GM19467 (cell line): ENCODE results near the gene MIB2.
"Not testable (repeated sequence)": the region's sequence is repeated elsewhere in the genome, so short reads cannot be mapped to it uniquely, and the experiment has no call there.

Source experiments
- ATAC-seq: cut with Tn5 transposase; IDR thresholded peaks from one replicate; pipeline ENCODE4 v1.9.1; 2021; ENCODE audit warnings: mild to moderate bottlenecking, moderate library complexity; ENCODE audit not compliant: unreplicated experiment

MIB2 gene

DNA sequence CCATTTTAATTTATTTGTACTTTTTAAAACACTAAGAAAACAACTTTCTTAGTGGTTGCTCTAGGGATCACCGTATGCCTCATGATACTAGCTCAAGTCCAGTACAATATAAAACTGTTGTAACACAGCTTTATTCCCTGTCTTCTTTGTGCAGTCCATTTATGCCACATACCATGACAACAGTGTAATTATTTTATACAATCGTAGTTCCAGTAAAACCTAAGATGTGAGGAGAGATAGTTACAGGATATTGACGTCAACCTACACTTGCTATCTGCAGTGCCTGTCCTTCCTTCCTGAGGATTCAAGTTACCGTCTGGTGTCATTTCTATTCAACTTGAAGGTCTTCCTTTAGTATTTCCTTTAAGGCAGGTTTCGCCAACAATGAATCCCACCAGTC is 31.0 kb downstream of the MIB2 start:
- ATAC-seq, result not testable (repeated sequence)

DNA sequence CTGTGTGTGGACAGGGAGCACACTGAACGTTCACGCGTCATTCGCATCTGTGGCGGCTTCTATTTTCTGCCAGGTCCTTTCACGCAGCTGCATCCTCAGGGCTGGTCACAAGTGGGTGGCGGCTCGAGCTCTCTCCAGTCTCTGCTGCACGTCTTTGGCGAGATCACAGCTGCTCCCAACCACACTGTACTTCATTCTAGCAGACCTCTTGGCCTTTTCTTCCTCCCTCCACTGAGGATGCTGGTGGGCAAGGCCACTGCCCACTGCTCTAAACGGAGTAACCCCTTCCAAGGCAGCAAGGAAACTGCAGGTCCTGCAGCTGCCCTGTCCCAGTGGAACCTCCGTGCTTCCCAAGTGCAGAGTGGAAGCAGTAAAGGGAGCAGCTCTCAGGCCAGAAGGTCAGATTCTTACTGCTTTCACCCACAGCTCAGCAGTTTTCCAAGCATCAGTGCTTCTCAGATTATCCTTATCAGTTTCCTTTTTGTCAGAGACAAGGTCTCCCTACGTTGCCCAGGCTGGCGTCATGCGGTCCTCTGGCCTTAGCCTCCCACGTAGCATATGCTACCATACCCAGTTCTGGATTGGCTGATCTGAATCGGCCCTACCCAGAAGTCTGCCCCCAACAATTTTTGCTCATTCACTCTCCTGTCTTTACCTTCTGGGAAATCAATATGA is 32.4 kb downstream of the MIB2 start:
- not testable (repeated sequence) for ATAC-seq

DNA sequence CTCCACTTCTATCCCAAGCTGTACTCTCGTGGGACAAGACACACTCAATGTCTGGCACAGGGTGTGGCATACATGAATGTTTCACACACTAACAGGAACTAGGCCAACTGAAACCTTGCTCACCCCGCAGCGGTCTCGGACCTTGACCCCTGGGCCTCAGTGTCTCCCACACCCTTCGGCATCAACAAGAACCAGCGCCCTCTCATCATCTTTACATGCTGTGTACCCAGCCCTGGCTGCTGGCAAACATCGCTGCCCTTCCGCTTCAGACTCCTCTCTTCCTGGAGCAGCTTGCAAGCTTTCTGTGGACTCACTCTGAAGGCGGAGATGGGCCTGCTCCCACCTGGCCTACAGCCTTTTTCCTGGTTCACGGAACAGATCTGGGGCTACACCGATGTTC is 33.0 kb downstream of the MIB2 start:
- ATAC-seq, result not testable (repeated sequence)

- ATAC-seq, result peak; percentile 73
These were observed 43.6 kb downstream of the MIB2 start, which contains the start of gene CDK11B for GRCh38 chr1:1658583-1659549. Gene CDK11B, minus strand, starts transcription at chr1:1659004. Its CDS starts 1,519 bp downstream, at chr1:1657485.

DNA sequence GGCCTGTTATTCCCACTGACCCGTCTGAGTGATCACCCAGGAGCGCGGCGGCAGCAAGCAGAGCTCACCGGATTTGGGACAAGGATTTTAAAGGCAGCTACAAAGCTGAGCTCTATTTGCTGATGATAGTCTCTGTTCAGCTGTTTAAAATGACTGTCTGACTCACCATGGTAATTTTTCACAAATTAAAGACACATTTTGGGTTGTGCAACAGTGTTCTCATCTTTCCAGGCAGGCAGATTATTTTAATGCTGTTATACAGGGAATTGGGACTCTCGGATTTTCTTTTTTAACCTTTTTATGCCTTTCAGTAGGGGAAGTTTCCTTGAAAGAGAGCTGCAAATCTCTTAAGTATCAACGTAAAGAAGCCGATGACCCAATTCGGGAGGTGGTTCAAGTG is 47.1 kb downstream of the MIB2 start:
- ATAC-seq, result not testable (repeated sequence)

GRCh38 chr1:1662830-1663560 is 47.7 kb downstream of the MIB2 start:
- not testable (repeated sequence) for ATAC-seq

DNA sequence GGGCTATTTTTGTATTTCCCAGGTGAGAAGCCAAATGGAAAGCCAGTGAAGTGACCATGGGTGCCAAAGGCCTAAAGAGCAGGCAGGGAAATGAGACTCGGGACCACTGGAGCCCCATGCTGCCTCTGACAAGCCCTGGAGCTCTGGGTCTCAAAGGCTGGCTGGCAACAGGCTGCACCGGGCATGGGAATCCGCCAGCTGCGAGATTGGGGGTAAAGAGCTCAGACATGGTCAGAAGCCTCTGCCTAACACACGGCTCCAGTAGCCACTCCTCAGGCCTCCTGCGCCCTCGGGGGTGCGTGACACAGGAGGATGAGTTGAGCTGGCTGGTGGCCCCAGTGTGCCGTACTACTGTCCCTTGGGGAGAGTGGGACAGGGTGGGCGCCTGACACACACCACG is 49.0 kb downstream of the MIB2 start:
- not testable (repeated sequence) for ATAC-seq

GRCh38 chr1:1664941-1665814 is 49.9 kb downstream of the MIB2 start:
- no peak for ATAC-seq

GRCh38 chr1:1665815-1666251 is 50.5 kb downstream of the MIB2 start:
- ATAC-seq, result no peak

DNA sequence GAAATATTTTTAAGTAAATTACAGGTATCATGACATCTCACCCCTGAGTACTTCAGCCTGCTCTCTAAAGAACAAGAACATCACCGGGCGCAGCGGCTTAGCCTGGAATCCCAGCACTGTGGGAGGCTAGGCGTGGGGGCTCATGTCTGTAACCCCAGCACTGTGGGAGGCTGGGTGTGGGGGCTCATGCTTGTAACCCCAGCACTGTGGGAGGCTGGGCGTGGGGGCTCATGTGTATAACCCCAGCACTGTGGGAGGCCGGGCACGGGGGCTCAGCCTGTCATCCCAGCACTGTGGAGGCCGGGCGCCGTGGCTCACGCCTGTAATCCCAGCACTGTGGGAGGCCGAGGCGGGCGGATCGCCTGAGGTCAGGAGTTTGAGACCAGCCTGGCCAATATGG is 51.2 kb downstream of the MIB2 start:
- ATAC-seq, result no peak

- ATAC-seq, result no peak
These were observed 54.5 kb downstream of the MIB2 start for GRCh38 chr1:1669468-1670440.

DNA sequence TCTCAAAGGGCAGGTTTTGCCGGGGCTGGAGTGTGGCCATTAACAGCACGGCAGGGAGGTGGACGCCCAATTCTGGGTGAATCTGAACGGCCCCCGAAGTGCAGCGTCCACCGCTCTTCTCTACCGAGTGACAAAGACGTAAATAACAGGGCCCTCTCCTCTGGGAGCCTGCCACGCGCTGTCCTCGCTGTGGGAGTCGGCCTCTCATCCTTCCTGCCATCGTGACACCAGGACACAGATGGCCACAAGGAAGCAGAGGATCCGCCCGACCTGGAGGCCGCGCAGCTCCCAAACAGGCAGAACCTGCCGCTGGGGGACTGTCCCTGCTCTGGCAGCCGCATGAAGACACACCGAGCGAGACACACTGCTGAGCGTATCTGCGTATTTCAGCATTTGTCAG is 55.6 kb downstream of the MIB2 start:
- ATAC-seq, result no peak

DNA sequence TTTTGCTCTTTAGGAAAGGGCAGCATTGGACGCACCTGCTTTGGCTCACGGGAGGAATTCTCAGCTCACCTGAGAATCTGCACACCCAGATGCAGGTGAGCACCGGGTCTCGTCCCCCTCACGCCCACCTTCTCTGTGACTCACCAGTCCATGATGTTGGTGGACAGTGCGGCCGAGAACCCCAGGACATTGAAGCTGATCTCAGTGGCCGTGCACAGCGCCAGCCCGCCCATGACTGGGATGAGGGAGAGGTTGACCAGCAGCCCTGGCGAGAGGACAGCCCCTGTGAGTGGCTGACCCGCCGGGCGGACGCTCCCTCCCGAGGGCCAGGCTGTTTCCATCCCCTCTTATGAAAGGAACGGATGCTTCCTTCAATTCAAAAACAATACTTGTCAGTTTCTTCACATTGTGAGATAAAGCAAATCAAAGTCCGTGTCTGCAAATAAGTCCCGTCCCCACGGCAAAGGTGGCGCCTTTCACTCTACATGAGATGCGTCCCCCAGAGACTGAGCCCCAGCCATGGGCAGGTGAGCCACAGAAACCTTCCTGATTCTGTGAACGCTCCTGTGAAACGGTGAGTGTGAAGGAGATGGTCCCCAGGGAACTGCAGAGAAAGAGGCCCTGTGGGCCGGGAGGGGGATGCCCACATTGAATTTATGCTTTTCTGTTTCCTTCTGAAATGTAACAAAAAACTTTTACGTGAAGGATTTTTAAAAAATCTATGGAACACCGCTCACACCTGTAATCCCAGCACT is 56.2 kb downstream of the MIB2 start:
- ATAC-seq, result no peak

DNA sequence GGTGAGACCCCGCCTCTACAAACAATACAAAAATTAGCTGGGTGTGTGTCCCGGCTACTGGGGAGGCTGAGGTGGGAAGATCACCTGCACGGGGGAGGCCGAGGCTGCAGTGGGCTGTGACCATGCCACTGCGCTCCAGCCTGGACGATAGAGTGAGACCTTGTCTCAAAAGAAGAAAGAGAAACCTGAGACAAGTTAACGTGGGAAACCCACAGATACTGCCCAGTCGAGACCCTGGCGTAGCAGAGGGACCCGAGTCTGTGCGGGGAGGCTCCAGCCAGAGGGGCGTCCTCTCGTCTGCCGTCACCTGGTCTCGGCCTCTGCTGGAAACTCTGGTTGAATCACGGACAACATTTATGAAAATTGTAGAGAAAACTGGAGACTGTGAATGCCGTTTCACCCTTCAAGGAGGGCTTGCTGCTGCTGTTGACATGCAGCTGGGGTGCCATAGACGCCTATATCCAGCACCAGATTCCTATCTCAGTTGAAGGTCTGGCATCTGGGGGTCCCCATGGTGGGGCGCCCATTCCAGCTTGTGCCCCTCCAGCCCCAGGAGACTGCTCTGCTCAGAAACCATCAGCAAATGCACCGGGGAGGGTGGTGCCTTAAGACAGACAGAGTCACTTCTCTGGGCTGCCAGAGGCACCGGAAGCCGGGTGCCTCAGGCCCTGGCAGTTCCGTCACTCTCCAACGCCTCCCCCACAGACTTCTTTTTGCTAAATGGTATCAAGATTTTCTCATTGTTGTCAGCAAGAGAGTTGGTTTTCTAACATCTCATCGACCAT is 57.1 kb downstream of the MIB2 start:
- ATAC-seq, result no peak

DNA sequence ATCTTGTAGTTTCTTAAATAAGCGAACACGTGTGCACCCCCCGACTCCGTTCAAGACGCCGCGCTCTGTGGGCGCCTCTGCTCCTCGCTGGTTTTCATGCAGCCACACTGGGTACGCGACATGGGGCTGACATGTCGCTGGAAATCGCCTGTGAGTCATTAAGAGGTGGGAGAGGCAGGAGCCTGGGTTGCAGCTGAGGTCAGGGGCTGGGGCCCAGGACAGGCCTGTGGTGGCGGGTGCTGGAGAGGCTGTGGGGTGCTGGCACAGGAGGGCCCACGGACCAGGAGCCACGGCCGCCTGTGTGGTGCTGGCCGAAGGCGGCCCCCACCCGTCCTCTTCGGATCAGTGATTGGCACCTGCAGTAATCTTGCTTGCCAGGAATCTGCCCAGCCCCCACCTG is 59.5 kb downstream of the MIB2 start:
- not testable (repeated sequence) for ATAC-seq

DNA sequence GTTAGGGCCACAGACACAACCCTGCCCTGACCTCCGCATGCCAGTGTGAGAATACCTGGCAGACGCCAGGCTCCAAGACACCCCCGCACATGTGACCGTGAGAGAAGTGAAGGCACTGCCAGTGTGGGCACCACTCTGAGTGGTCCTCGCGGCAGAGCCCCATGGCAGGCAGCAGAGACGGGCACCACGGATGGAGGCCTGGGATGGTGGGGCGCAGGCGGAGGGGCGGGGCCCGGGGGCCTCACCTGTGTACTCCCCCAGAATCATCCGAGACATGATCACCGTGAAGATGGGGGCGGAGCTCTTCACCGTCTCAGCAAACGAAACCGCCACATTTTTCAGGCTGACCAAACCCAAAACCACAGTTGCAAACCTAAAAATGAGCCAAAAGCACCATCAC is 59.9 kb downstream of the MIB2 start:
- not testable (repeated sequence) for ATAC-seq

DNA sequence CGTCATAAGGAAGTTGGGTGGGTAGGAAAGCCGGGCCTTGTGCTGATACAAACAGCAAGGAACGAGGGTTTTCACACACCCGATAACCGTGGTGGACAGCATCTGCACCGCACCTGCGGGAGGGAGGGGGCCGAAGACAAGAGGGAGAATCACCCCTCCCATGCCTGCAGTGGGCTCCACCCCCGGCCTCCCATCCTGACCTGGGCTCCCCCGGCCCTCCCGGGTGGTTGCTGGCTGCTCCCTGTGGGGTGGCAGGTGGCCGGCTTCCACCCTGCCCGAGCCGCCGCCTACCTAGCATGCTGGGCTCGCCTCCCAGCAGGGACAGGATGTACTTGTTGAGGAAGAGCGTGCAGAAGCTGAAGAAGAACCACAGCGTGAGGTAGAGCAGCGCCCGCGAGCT is 60.8 kb downstream of the MIB2 start:
- ATAC-seq, result not testable (repeated sequence)
